ENCODE results near the gene UVRAG.

UVRAG gene

DNA sequence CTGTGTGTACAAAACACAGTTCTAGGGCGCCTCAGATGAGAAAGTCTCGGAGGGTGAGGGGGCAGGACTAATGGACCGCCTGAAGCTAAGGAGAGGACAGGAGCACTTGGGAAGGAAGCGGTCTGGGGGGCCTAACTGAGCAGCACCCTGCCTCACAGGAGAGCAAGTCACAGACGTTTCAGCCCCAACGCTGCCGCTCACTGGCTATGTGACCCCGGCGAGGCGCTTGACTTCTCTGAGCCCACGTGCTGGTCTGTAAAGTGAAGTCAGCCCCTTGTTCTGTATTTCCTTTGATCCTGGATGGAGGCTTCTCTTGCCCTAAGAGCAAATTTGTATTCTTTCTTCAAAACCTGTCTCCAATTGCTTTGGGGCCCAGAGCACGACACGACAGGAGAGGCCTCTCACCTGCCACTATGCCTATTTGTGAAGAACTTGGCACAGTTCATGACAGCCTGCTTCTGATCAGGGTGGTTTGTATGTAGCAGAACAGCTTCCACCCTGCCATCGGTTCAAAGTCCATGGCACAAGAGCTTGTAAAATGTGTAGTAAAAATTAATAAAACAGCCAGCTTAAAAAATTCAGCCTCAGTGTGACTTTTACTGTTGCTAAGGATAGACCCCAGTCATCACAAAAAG lies 332.2 kb downstream of the UVRAG start:
- no peak overlapping the region for H3K4me3 ChIP-seq (ENCODE audit: low read length)
- no peak for DNase-seq (ENCODE audit: low read depth, low spot score)

DNA sequence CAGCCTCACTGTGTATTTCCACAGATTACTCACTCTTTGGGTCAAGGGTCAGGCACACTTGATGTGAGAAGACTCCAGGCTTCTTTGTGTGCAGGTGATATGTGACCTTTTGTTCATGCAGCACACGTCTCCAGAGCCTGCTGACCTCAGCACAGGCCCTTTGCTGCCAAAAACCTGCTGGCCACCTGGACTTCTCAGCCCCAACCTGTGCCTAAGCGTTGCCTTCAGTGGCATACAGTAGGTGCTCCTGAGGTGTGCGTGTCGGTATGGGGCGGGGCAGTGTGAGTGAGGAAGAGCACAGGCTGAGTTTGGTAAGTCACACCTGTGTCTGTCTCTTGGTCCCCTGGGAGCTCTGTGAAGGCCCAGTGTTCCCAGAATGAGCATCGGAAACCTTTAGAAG lies 333.2 kb downstream of the UVRAG start:
- DNase-seq (ENCODE audit: low read depth, low spot score) = no peak
- H3K4me3 ChIP-seq (ENCODE audit: low read length) = no peak overlapping the region

DNA sequence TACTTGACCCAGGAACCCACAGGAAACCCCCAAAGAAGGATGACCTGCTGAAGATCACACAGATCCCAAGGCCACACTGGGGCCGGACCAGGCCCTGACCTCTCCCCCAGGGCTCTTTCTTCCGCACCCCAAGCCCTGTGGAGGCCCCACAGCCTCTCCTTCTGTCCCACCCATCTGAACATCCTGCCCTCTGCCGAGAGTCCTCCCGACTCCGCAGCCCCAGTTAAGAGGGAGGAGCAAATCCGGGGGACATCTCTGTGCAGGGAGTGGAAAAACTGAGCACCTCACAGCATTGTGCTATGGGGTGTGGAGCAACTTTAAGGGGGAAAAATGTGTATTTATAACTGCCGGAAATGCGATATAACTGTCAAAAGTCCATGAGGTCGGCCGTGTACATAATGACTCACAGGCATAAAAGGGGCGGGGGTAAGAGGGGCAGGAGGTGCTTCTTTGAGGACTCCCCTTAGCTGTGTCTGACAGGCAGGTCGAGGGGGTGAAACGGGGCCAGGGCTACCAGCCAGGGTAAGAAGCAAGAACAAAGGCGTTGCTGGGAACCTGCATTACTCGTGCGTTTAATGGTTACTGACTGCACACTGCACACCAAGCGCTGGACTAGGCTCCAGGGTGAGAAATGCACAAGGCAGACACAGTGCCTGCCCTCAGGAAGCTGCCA lies 334.1 kb downstream of the UVRAG start:
- no peak overlapping the region for H3K4me3 ChIP-seq (ENCODE audit: low read length)
- DNase-seq (ENCODE audit: low read depth, low spot score) = no peak

DNA sequence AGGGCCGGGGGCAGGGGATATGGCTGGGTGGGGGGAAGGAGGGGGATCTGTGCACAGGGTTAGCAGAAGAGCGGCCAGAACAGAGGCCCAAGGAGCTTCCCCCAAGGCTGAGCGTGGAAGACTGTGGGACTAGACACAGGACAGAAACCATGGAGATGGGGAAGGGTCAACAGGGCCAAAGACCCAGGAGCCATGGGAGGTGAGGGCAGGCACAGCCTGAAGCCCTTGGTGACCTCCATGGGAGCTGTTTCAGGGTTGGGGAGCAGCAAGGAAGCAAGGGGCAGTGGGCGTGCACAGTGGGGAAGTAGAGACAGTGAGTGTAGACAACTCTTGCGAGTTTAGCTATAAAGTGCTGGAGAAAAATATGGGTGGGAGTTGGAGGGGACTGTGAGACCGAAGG lies 334.7 kb downstream of the UVRAG start:
- H3K4me3 ChIP-seq (ENCODE audit: low read length) = no peak overlapping the region

DNA sequence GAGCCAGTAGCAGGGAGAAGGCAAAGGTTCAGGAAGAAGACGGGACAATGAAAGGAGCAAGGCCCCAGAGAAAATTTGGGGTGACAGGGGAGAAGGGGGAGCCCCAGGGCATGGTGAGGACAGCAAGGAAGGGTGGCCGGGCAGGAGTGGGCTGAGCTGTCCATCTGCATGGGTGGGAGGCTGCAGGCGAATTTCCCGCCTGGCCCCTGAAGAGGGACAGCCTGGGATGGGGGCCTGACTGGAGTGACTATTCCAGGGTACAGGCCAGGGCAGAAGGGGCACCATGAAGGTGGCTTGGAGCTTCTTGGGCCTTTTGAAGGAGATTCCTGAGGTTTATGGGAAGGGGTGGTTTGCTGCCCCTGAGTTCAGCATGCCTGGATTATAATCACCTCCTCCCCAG lies 335.1 kb downstream of the UVRAG start:
- H3K4me3 ChIP-seq (ENCODE audit: low read length) = no peak overlapping the region
- DNase-seq (ENCODE audit: low read depth, low spot score) = no peak

More for the DNA sequence above, 334.7 kb downstream of the UVRAG start:
- DNase-seq (ENCODE audit: low read depth, low spot score) = no peak

DNA sequence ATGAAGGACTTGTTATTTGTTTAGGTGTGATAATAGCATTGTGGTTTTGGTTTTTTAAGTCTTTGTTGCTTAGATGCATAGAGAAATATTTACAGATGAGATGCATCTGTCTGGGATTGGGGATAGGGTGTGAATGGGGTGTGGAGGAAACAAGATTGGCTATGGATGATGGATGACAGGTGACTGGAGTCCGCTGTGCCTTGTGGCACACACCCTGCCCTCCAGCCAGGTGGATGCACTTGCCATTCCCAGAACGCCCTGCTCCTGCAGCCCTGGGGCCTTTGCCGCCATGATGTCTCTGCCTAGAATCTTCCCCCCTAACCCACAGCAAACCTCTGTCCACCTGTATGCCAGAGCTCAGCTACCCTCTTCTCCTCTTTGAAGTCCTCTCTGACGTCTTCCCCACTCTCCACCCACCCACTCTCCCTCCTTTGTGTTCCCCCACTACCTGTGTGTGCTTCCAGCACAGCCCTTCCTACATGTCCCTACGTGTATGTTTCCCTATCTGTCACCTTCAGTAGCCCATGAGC lies 336.6 kb downstream of the UVRAG start:
- no peak for DNase-seq (ENCODE audit: low read depth, low spot score)
- H3K4me3 ChIP-seq (ENCODE audit: low read length) = peak overlapping the region; percentile 6

DNA sequence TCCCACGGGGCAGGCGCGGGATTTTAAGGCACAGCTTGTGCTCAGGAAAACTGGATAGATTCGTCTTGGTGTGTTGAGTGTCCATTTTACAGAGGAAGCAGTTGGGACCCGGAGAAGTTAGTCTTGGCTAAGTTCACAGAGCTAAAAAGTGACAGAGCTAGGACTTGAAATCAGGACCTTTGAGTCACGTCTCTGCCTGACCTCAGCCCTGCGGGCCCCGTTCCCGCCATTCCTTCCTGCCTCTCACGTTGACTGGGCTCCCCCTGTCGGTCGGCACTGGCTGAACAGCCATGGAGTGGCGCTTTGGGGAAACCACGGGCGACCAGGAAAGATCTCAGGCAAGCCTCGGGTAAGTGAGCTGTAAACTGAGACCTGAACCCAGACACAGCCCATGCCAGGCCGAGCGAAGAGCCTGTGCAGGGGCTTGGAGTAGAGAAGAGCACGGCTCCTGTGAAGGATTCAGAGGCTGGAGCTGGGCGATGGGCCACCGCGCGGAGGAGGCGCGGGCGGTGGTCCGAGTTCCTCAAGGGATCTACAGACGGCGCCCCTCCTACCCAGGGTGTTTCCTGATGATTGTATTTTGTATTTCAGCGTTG lies 337.2 kb downstream of the UVRAG start:
- H3K4me3 ChIP-seq (ENCODE audit: low read length) = peak overlapping the region; percentile 25
- peak; percentile 68 for DNase-seq (ENCODE audit: low read depth, low spot score)

DNA sequence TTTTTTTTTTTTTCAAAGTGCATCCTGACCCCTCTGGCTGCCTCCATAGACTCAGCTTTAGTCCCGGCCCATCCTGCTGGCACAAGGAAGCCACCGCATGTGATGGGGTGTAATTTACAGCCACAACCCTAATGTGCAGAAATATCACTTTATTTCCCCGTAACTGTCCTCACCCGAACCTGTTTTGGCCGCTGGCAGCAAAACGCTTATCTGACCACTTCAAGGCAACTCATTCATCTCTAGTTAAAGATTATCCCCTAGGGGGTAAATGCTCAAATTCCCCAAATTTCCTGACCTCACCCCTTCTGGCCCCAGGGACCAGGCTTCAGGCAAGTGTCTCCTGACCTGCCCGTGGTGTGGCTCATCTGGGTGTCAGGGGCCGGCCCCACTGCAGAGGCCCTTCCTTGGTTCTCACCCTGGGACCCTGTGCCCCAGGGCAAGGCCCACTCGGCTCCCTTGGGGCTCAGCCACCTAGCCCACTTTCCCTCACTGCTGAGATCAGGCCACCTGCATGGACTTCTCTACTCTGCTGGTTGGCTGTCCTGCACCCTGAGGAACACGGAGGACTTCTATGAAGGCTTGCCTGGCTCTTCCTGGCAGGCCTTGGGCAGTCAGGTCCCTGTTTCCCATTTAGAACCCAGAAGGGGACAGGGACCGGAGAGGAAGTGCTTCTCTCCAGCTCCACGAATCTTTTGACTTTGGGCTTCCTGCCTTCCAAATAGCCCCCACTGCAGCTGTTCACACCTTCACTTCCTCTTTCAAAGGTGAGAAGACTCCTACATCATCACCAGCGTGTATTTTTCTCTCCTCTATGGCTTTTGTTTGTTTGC lies 337.9 kb downstream of the UVRAG start:
- no peak overlapping the region for H3K4me3 ChIP-seq (ENCODE audit: low read length)

DNA sequence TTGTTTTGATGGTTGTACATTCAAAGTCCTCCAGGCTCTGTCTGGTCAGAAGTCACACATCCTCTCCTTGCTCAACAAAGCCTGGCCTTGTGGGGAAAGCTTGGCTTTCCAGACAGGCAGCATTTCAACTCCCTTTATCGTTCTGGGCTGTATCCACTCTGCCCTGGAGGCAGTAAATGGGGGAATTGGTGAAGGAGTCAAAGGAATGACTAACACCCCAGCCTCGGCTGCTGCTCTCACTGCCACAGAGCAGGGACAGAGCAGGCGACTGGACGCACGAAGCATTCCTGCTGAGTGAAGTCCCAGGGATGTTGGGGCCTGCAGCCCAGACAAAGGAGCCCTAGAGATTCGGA lies 338.5 kb downstream of the UVRAG start:
- no peak overlapping the region for H3K4me3 ChIP-seq (ENCODE audit: low read length)
- no peak for DNase-seq (ENCODE audit: low read depth, low spot score)

More for the DNA sequence above, 337.9 kb downstream of the UVRAG start:
- DNase-seq (ENCODE audit: low read depth, low spot score) = no peak

DNA sequence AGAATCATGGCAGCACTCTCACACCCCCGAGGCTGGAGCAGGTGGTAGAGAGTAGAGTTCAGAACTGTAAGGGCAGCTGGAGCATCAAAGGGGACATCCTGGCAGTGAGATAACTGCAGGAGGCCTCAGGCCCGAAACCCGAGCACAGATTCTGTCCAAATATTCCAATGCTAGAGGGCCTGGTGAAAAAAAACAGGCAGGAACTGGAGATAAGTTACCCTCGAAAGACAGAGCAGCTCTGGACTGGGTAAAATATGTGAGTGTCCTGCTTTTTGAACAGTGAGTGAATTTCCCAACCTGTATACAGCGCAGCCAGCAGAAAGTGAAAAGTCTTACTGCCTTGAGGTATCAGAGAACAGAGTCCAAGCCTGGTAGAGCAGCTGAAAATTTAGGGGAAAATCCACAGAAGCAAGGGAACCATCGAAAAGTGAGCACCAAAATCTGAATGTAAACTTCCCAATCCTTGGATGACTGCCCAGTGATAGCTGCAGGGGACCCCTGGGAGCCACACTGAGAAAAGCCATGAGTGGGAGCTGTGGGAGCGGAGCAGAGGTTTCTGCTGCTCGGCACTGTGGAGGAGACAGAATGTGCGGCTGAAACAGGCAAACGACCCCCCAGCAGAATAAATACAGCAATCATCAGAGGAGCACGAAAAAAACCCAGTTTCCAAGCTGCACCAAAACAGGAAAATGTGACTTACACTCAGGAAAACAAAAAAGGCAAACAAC lies 340.7 kb downstream of the UVRAG start:
- no peak overlapping the region for H3K4me3 ChIP-seq (ENCODE audit: low read length)
- DNase-seq (ENCODE audit: low read depth, low spot score) = no peak

DNA sequence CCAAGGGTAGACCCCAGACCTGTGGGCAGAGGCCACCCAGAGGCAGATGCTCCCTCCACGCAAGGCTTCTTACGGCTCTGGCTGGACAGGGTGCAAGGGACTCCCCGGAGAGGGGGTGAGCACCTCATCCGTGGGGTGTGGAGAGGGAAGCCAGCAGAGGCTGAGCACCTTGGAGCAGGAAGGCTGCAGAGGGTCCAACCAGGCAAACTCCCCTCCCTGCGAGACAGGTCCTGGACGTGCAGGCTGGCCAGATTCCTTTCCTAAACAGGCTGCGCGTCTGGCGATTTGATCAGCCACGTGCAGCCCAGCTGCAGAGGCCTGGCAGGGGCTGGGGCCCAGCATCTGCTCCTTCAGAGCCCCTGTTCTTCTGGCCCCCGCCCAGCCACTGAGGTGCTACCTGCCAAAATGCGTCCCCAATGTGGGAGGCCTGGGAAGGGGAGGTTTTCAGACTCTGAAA lies 342.0 kb downstream of the UVRAG start:
- DNase-seq (ENCODE audit: low read depth, low spot score) = no peak
- H3K4me3 ChIP-seq (ENCODE audit: low read length) = no peak overlapping the region

DNA sequence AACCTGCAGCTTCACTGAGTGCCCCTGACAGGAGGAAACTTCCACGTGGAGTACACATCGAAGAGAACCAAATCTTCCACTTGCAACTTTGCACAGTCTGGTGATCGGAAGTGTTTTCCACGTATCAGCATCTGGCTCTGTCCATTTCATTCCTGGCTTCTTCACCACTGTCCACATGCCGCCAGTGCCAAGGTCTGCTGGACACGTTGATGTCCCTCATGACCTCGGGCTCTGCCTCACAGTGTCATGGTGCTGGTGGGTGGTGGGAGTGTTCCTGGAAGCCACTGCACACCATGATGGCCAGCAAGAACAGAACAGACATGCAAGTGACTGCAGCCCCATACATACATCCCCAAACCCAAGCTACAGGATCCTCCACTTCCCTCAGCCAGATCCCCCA lies 342.9 kb downstream of the UVRAG start:
- DNase-seq (ENCODE audit: low read depth, low spot score) = no peak
- H3K4me3 ChIP-seq (ENCODE audit: low read length) = no peak overlapping the region

DNA sequence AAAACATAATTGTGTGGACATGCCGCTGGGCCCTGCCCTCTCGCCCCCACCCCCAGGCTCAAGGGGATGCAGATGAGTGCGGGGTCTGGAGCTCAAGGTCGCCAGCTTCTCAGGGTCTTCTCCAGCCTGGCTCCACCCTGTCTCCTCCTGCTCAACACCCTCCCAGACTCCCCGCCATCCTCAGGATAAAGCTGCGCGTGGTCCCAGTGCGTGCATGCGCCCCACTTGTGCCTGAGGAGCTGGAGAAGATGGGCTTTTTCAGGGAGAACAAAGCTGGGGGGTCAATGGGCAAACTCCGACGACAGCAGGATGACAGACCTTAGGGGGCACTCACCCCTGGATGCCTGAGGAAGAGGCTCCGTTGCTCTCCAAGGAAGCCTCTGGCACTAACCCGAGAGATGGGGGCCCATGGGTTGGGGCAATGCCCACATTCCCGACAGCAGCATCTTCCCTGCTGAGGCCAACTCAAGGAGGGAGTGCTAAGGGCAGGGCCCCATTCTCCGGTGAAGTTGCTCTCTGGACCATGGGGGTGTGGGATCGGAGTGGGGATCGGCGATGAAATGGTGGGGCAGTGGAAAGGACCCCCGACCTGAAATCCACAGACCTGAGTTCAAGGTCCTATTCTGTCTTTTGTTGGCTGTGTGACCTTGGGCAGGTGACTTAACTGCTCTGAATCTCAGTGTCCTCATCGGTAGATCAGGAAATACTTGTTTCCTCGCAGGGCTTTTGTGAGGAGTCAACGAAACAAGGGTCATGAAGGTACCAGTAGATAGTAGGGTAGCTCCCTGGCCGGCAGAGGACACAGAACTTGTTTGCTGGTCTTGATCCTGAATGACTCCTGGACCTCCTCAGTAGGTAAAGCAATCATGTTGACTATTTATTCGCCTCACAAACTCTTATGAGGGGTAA lies 343.6 kb downstream of the UVRAG start:
- H3K4me3 ChIP-seq (ENCODE audit: low read length) = no peak overlapping the region
- DNase-seq (ENCODE audit: low read depth, low spot score) = no peak

DNA sequence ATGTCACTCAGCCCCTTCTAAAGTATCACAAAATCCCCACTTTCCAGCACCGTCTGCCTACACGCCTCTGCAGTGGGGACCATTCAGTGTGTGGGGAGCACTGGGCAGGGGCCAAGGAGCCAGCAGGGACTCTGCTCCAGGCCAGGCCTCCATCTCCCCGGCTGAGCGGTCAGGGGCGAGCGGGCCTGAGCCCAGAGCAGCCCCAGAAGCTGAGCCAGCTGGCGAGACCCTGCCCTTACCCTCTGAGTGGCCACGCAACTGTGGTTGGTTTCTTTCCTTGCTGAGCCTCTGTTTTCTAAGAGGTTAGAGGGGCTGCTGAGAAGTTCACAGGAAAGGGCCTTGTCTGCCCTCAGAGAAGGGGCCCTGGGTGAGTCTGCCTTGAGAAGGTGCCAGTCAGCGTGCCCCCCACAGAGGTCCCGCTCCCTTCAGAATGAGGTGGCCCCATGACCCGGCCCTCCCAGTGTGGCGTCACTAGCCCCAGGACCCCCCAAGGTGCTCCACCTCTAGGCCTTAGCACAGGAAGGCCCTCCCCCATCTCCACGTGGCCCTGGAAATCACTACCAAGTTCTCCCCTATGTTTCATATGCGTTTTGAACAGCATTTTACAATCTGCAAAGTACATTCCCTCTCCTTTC lies 344.4 kb downstream of the UVRAG start:
- H3K4me3 ChIP-seq (ENCODE audit: low read length) = no peak overlapping the region
- no peak for DNase-seq (ENCODE audit: low read depth, low spot score)

DNA sequence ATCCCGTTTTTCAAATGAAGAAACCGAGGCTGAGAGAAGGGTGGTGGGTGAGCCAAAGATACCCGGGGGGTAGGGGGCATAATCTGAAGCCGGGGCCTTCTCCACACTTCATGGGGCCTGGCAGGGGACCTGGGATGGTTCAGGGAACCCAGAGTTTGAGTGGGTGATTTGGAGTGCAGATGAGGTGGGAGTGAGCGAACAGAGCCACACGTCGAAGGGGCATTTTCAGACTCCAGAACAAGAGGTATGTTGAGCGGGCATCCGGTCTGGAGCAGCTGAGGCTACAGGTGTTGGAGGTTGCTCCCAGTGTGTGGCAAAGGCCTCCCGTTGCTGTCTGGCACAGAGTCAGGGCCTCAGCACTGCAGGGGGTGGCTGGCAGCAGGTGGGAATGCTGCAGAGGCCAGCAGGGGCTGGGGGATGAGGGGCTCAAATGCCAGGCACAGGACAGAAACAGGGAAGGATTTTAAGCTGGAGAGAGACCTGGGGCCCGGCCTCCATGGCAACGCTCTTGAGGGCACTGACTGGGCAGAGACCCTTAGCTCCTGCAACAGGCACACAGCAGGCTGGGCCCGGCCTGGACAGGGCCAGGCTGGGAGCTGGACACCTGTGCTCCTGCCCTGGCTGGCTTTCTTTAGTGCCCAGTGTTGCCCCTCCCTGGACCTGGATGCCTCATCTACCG lies 345.1 kb downstream of the UVRAG start:
- no peak overlapping the region for H3K4me3 ChIP-seq (ENCODE audit: low read length)
- DNase-seq (ENCODE audit: low read depth, low spot score) = no peak

DNA sequence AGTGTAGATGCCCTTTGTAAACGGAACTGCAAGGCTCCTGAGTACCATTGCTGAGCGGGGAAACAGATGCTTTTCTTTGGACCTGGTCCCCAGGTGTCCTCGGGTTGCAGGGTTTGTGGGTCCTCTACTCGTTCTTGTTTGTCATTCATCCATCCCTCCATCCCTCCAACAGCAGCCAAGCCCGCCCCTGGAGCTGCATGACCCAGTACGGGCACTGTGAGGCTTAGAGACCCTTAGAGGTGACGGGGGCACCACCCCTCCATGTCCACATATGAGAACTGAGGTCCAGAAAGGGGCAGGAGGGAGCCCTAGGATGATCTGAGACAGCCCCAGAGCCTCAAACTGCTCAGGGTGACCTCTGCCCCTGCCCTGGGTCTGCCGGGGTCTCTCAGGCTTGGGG lies 345.8 kb downstream of the UVRAG start:
- no peak for DNase-seq (ENCODE audit: low read depth, low spot score)
- H3K4me3 ChIP-seq (ENCODE audit: low read length) = no peak overlapping the region
